Fibroblast of mammary gland (primary cell): ENCODE results near the gene CLK2.

Experiments used
- DNase-seq: peaks from one replicate; pipeline ENCODE4 v3.0.0-alpha.2; 2010; ENCODE audit warnings: low read depth
- H3K4me3 ChIP-seq: 2 replicates; pipeline ENCODE4 v1.5.1; 2011; ENCODE audit warnings: low read depth, mild to moderate bottlenecking, low read length, moderate library complexity; ENCODE audit not compliant: control insufficient read depth
- CTCF ChIP-seq: conservative IDR thresholded peaks from 2 replicates; pipeline ENCODE4 v1.5.1; 2011; ENCODE audit warnings: low read depth, low read length, inconsistent platforms; ENCODE audit not compliant: control insufficient read depth, insufficient read depth

Gene CLK2

GRCh38 chr1:155287987-155288543, 14.8 kb upstream of the CLK2 start:
- no peak overlapping the region for H3K4me3 ChIP-seq
- DNase-seq, result no peak
- no peak for TF ChIP-seq CTCF

GRCh38 chr1:155286544-155286943, 13.2 kb upstream of the CLK2 start:
- no peak for TF ChIP-seq CTCF
- H3K4me3 ChIP-seq, result no peak overlapping the region
- no peak for DNase-seq

GRCh38 chr1:155285631-155286044, 12.3 kb upstream of the CLK2 start:
- no peak for TF ChIP-seq CTCF
- DNase-seq, result no peak
- H3K4me3 ChIP-seq, result no peak overlapping the region

- H3K4me3 ChIP-seq, result no peak overlapping the region
These were observed 11.8 kb upstream of the CLK2 start for GRCh38 chr1:155285063-155285462.

GRCh38 chr1:155284476-155284875, 11.2 kb upstream of the CLK2 start:
- no peak overlapping the region for H3K4me3 ChIP-seq
- DNase-seq, result no peak
- TF ChIP-seq CTCF, result no peak

More at GRCh38 chr1:155285063-155285462, 11.8 kb upstream of the CLK2 start:
- DNase-seq, result no peak
- TF ChIP-seq CTCF, result no peak

- H3K4me3 ChIP-seq, result no peak overlapping the region
- DNase-seq, result no peak
- no peak for TF ChIP-seq CTCF
These were observed 9.3 kb upstream of the CLK2 start for GRCh38 chr1:155282488-155283091.

GRCh38 chr1:155279268-155279667, 6.0 kb upstream of the CLK2 start:
- DNase-seq, result no peak
- TF ChIP-seq CTCF, result no peak
- no peak overlapping the region for H3K4me3 ChIP-seq
